UCSD-AML1 (cell line): ENCODE measurements around the gene TADA1.
"Not testable (repeated sequence)": the region's sequence is repeated elsewhere in the genome, so short reads cannot be mapped to it uniquely, and the experiment has no call there.

Experiments used
- DNase-seq: peaks from one replicate; lab custom pipeline; 2025; ENCODE audit not compliant: unreplicated experiment; lab: John Stamatoyannopoulos, UW

Gene TADA1

GRCh38 chr1:166844791-166845190, 31.3 kb downstream of the TADA1 start:
- no peak for DNase-seq

GRCh38 chr1:166843769-166844596, 32.1 kb downstream of the TADA1 start:
- no peak for DNase-seq

GRCh38 chr1:166843322-166843721, 32.7 kb downstream of the TADA1 start:
- no peak for DNase-seq

- DNase-seq, result peak; percentile 31
These were observed 35.5 kb downstream of the TADA1 start for GRCh38 chr1:166840309-166841274.

- DNase-seq, result peak; percentile 60
These were observed 36.3 kb downstream of the TADA1 start for GRCh38 chr1:166839600-166840308.

GRCh38 chr1:166838766-166839599, 37.1 kb downstream of the TADA1 start, which contains the start of gene POGK:
Gene POGK (plus strand): TSS chr1:166839475. CDS start chr1:166840957, 1,482 bp downstream.
- DNase-seq, result peak; percentile 90

GRCh38 chr1:166836733-166837132, 39.3 kb downstream of the TADA1 start:
- no peak for DNase-seq

GRCh38 chr1:166829762-166830161, 46.3 kb downstream of the TADA1 start:
- not testable (repeated sequence) for DNase-seq

- no peak for DNase-seq
These were observed 48.6 kb downstream of the TADA1 start for GRCh38 chr1:166827426-166827825.

GRCh38 chr1:166822385-166822784, 53.7 kb downstream of the TADA1 start:
- no peak for DNase-seq

GRCh38 chr1:166819974-166820373, 56.1 kb downstream of the TADA1 start:
- no peak for DNase-seq

- no peak for DNase-seq
These were observed 61.5 kb downstream of the TADA1 start for GRCh38 chr1:166814611-166815010.

- DNase-seq, result no peak
These were observed 62.4 kb downstream of the TADA1 start for GRCh38 chr1:166813508-166814223.

- no peak for DNase-seq
These were observed 64.4 kb downstream of the TADA1 start for GRCh38 chr1:166811691-166812090.

- no peak for DNase-seq
These were observed 67.1 kb downstream of the TADA1 start for GRCh38 chr1:166808952-166809351.
